Cardiac muscle cell (in vitro differentiated cells and primary cell): Measurements from ENCODE around the gene CARD9. TPM values are rescaled to one million over a fixed set of nuclear protein-coding genes. Genes with fewer than 3 reads are reported as not detected.
A peak's percentile ranks its signal among the peaks of the same experiment; 100 is the strongest.

Experiments used
- DNase-seq, 2 donors: peaks; one replicate each; pipeline versions ENCODE4 v3.0.0 to v3.0.0-alpha.2; 2010 to 2017; ENCODE audit warnings: low read depth in 1 of 2, low spot score in 1 of 2
- H3K27ac ChIP-seq: fragments of 200-600 bp; sonication (generic); 2 replicates; pipeline ENCODE4 v1.5.1; 2016
- H3K27me3 ChIP-seq: fragments of 200-600 bp; sonication (generic); 2 replicates; pipeline ENCODE4 v1.6.0; 2016; ENCODE audit warnings: control low read depth
- H3K36me3 ChIP-seq: fragments of 200-600 bp; sonication (generic); 2 replicates; pipeline ENCODE4 v1.5.1; 2016; ENCODE audit warnings: control low read depth
- H3K4me1 ChIP-seq: fragments of 200-600 bp; sonication (generic); 2 replicates; pipeline ENCODE4 v1.8.1; 2017; ENCODE audit warnings: low read depth, mild to moderate bottlenecking, mixed run types
- H3K4me3 ChIP-seq: fragments of 200-600 bp; sonication (generic); 2 replicates; pipeline ENCODE4 v1.5.1; 2016; ENCODE audit warnings: mild to moderate bottlenecking
- H3K9me3 ChIP-seq: fragments of 200-600 bp; sonication (generic); 2 replicates; pipeline ENCODE4 v1.5.1; 2017; ENCODE audit warnings: low read depth, mild to moderate bottlenecking, control low read depth
- CTCF ChIP-seq: IDR thresholded peaks from 2 replicates; pipeline ENCODE4 v1.5.1; 2012; ENCODE audit warnings: low read depth, mild to moderate bottlenecking, low read length
- polyA plus RNA-seq: library from polyadenylated mRNA; unstranded; fragments of >200 nt; fragmentation: Nextera tagmentation; extraction: Ambion mirVana; gene quantifications from 2 replicates; pipeline ENCODE4 v1.2.1, GENCODE V29; 2016
- total RNA-seq: library from RNA; depleted of rRNA; stranded (reverse); fragments of >200 nt; gene quantifications from 2 replicates; pipeline ENCODE4 v1.2.3, GENCODE V29; 2016

The CARD9 gene
- total and polyA plus RNA-seq, 2 experiments from 2014 or later = 2.1 TPM

GRCh38 chr9:136345281-136346156, 27.9 kb downstream of the CARD9 start:
- peak overlapping the region; percentile 73 for H3K27ac ChIP-seq
- H3K4me1 ChIP-seq = peaks cover 17% of the 10 kb centered on the region
- no peak overlapping the region for H3K4me3 ChIP-seq
- TF ChIP-seq CTCF = peak; percentile 54
- H3K36me3 ChIP-seq = no peaks in the 10 kb centered on the region
- peak; percentile 52 to 73 for DNase-seq
- no peaks in the 10 kb centered on the region for H3K9me3 ChIP-seq
- no peaks in the 10 kb centered on the region for H3K27me3 ChIP-seq

- Histone ChIP-seq H3K4me3 (no peak overlapping the region), H3K27me3 (no peaks in the 10 kb centered on the region), H3K36me3 (no peaks in the 10 kb centered on the region), H3K4me1 (peaks cover 17% of the 10 kb centered on the region), H3K9me3 (no peaks in the 10 kb centered on the region), H3K27ac (no peak overlapping the region)
- DNase-seq = no peak
- no peak for TF ChIP-seq CTCF
Observed at GRCh38 chr9:136344544-136345280, 28.8 kb downstream of the CARD9 start.

- H3K27me3 ChIP-seq = no peaks in the 10 kb centered on the region
- peaks cover 17% of the 10 kb centered on the region for H3K4me1 ChIP-seq
- no peak for TF ChIP-seq CTCF
Observed at GRCh38 chr9:136343884-136344269, 29.6 kb downstream of the CARD9 start.

GRCh38 chr9:136343121-136343883, 30.2 kb downstream of the CARD9 start:
- H3K4me1 ChIP-seq = peaks cover 17% of the 10 kb centered on the region
- no peaks in the 10 kb centered on the region for H3K36me3 ChIP-seq
- TF ChIP-seq CTCF = no peak
- H3K27me3 ChIP-seq = no peaks in the 10 kb centered on the region
- peak overlapping the region; percentile 80 for H3K27ac ChIP-seq
- H3K9me3 ChIP-seq = no peaks in the 10 kb centered on the region
- peak in 1 of 2 donors; percentile 50 for DNase-seq
- H3K4me3 ChIP-seq = no peak overlapping the region

More at GRCh38 chr9:136343884-136344269, 29.6 kb downstream of the CARD9 start:
- H3K4me3 ChIP-seq = no peak overlapping the region
- no peaks in the 10 kb centered on the region for H3K9me3 ChIP-seq
- no peaks in the 10 kb centered on the region for H3K36me3 ChIP-seq
- no peak for DNase-seq
- H3K27ac ChIP-seq = peak overlapping the region; percentile 80
